Pancreas (tissue), 10 donors: ENCODE results near the gene RAB11B. TPM values are rescaled to one million over a fixed set of nuclear protein-coding genes. Genes with fewer than 3 reads are reported as not detected.
"Not testable (repeated sequence)": the region's sequence is repeated elsewhere in the genome, so short reads cannot be mapped to it uniquely, and the experiment has no call there.

ENCODE experiments used
- ATAC-seq, 4 donors: fragments of 200-7000 bp; cut with Tn5 transposase; one replicate each; pipeline versions ENCODE4 v1.8.0 to v1.9.1; 2020; ENCODE audit warnings: mild to moderate bottlenecking in 4 of 4, moderate library complexity in 4 of 4
- DNase-seq, 6 donors: peaks; one replicate each; pipeline ENCODE4 v3.0.0-alpha.2; 2020
- FAIRE-seq: peaks from 2 replicates; lab custom pipeline; 2012; peaks lifted over from hg19 to GRCh38; lab: Jason Lieb, UNC
- H3K27ac ChIP-seq, 4 donors: fragments of 200-600 bp; sonication (generic); 1 replicate in 3 of 4; 2 replicates in 1 of 4; pipeline versions ENCODE4 v1.5.0 to v1.8.0; 2020
- H3K27me3 ChIP-seq, 4 donors: fragments of 200-600 bp; one replicate each; pipeline ENCODE4 v1.8.0; 2021
- H3K36me3 ChIP-seq, 3 donors: fragments of 200-600 bp; sonication (generic) in 1 of 3; one replicate each; pipeline versions ENCODE4 v1.5.0 to v1.8.0; 2020 to 2021
- H3K4me1 ChIP-seq, 3 donors: fragments of 200-600 bp; one replicate each; pipeline ENCODE4 v1.8.0; 2021
- H3K4me3 ChIP-seq, 4 donors: fragments of 200-600 bp; sonication (generic) in 2 of 4; one replicate each; pipeline versions ENCODE4 v1.5.0 to v1.8.0; 2020 to 2021
- H3K9me3 ChIP-seq, 4 donors: fragments of 200-600 bp; one replicate each; pipeline ENCODE4 v1.8.0; 2021
- WGBS, 2 donors: extraction: QIAGEN DNeasy Blood & Tissue Kit; methylation state at CpG; one replicate each; pipeline ENCODE4 v1.1.7; 2013; 5-methylcytosine and 5-hydroxymethylcytosine counted together
- intact Hi-C, 3 donors: fragments of 100-400 bp; cut with DNase I; formaldehyde crosslinking; loops; one replicate each; pipeline versions ENCODE4 v1.11.1 to v1.14.2; 2022
- polyA plus RNA-seq, 2 donors: library from polyadenylated mRNA; stranded (reverse); fragments of 200-250 nt; gene quantifications; one replicate each; pipeline ENCODE4 v1.2.3, GENCODE V29; 2013
- total RNA-seq, 6 donors: library from RNA; stranded (reverse); fragmentation: NEBNext Ultra II Directional in 4 of 6; extraction: Animal tissue kit (Norgen Biotek cat#: 25700) in 4 of 6; gene quantifications; one replicate each; pipeline versions ENCODE4 v1.2.1 to v1.2.4, GENCODE V29; 2021 to 2023
- TF ChIP-seq, protein P1 (sequence below), 4 donors: fragments of 200-600 bp; sonication (generic) in 3 of 4; IDR thresholded peaks; one replicate each; pipeline versions ENCODE4 v1.5.0 to v1.8.0; 2021; ENCODE audit warnings: antibody characterized with exemption in 4 of 4
- donor health status: healthy with polysubstance abuse.
- donor health status: DM: no; HTN: no; CAD: no; lungs with moderate emphysema.
- donor health status: DM: no; HTN: no; CAD: no.
- donor health status: control.
- donor health status: control.
- donor health status: Bipolar disorder and iron deficiency.
- donor health status: DM: yes; HTN: yes; CAD: no.
- donor health status: DM: no; HTN: no; CAD: no.
- donor health status: DM: no; HTN: no; CAD: no.
- donor health status: DM: yes; HTN: yes; CAD: no.

Gene RAB11B
- total and polyA plus RNA-seq, 8 donors: 52.1 to 107 (median 60.5) TPM

DNA sequence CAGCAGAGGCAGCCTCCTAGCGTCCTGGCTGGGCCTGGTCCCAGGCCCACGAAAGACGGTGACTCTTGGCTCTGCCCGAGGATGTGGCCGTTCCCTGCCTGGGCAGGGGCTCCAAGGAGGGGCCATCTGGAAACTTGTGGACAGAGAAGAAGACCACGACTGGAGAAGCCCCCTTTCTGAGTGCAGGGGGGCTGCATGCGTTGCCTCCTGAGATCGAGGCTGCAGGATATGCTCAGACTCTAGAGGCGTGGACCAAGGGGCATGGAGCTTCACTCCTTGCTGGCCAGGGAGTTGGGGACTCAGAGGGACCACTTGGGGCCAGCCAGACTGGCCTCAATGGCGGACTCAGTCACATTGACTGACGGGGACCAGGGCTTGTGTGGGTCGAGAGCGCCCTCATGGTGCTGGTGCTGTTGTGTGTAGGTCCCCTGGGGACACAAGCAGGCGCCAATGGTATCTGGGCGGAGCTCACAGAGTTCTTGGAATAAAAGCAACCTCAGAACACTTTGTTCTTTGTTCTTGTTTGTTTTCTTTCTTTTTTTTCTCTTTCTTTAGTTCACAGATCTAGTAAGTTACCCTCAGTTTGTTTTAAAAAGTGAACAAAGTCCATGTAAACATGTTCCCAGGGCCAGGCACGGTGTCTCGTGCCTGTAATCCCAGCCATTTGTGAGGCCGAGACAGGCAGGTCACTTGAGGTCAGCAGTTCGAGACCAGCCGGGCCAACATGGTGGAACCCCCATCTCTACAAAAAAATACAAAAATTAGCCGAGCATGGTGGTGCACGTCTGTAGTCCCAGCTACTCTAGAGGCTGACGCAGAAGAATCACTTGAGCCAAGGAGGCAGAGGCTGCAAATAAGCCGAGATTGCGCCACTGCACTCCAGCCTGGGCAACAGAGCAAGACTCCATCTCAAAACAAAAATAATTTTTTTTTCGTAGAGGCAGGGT is 16.0 kb upstream of the RAB11B start:
- intact Hi-C loops: no loop called here
- Histone ChIP-seq H3K9me3 (no peaks in the 10 kb centered on the region), H3K27ac (peak overlapping the region; percentile 28 to 64 (median 34)), H3K36me3 (peaks cover 0 to 35% (median 0%) of the 10 kb centered on the region in 3 donors), H3K4me3 (no peak overlapping the region), H3K4me1 (peaks cover 0 to 17% (median 3%) of the 10 kb centered on the region in 3 donors), H3K27me3 (no peaks in the 10 kb centered on the region)
- DNase-seq: peak in 5 of 6 donors; percentile 75 to 93 (median 84)
- no peak for FAIRE-seq
- peak; percentile 68 to 96 (median 88) for ATAC-seq
- TF ChIP-seq, protein P1, sequence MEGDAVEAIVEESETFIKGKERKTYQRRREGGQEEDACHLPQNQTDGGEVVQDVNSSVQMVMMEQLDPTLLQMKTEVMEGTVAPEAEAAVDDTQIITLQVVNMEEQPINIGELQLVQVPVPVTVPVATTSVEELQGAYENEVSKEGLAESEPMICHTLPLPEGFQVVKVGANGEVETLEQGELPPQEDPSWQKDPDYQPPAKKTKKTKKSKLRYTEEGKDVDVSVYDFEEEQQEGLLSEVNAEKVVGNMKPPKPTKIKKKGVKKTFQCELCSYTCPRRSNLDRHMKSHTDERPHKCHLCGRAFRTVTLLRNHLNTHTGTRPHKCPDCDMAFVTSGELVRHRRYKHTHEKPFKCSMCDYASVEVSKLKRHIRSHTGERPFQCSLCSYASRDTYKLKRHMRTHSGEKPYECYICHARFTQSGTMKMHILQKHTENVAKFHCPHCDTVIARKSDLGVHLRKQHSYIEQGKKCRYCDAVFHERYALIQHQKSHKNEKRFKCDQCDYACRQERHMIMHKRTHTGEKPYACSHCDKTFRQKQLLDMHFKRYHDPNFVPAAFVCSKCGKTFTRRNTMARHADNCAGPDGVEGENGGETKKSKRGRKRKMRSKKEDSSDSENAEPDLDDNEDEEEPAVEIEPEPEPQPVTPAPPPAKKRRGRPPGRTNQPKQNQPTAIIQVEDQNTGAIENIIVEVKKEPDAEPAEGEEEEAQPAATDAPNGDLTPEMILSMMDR (IDR thresholded peaks at IDR 0.05): no peak
- 58% methylated on average over 26 of the region's 26 CpGs for WGBS, 2 donors

DNA sequence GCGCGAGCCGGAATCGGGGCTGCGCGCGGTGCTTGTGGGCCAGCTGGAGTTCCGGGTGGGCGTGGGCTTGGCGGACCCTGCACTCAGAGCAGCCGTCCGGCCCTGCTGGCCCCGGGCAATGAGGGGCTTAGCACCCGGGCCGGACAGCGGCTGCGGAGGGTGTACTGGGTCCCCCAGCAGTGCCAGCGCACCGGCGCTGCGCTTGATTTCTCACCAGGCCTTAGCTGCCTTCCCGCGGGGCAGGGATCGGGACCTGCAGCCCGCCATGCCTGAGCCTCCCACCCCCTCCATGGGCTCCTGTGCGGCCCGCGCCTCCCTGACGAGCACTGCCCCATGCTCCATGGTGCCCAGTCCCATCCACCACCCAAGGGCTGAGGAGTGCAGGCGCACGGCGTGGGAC is 14.4 kb upstream of the RAB11B start:
- H3K9me3 ChIP-seq, H3K4me1 ChIP-seq, H3K27me3 ChIP-seq, ATAC-seq, FAIRE-seq, intact Hi-C loops, H3K4me3 ChIP-seq, H3K27ac ChIP-seq: not testable (repeated sequence)
- peaks cover 0 to 28% (median 0%) of the 10 kb centered on the region in 3 donors for H3K36me3 ChIP-seq
- WGBS, 2 donors: 96 to 97% methylated on average over 26 to 32 of the region's 32 CpGs
- peak in 2 of 6 donors; percentile 25 to 71 for DNase-seq

DNA sequence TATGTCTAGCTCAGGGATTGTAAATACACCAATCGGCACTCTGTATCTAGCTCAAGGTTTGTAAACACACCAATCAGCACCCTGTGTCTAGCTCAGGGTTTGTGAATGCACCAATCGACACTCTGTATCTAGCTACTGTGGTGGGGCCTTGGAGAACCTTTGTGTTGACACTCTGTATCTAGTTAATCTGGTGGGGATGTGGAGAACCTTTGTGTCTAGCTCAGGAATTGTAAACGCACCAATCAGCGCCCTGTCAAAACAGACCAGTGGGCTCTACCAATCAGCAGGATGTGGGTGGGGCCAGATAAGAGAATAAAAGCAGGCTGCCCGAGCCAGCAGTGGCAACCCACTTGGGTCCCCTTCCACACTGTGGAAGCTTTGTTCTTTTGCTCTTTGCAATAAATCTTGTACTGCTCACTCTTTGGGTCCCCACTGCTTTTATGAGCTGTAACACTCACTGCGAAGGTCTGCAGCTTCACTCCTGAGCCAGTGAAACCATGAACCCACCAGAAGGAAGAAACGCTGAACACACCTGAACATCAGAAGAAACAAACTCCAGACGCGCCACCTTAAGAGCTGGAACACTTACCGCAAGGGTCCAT is 13.7 kb upstream of the RAB11B start:
- H3K27me3 ChIP-seq, H3K4me1 ChIP-seq, H3K9me3 ChIP-seq, FAIRE-seq, ATAC-seq, H3K4me3 ChIP-seq, intact Hi-C loops, H3K27ac ChIP-seq: not testable (repeated sequence)
- peak in 1 of 6 donors; percentile 2 for DNase-seq
- 83 to 84% methylated on average over 9 to 10 of the region's 10 CpGs for WGBS, 2 donors
- peaks cover 0 to 22% (median 0%) of the 10 kb centered on the region in 3 donors for H3K36me3 ChIP-seq

DNA sequence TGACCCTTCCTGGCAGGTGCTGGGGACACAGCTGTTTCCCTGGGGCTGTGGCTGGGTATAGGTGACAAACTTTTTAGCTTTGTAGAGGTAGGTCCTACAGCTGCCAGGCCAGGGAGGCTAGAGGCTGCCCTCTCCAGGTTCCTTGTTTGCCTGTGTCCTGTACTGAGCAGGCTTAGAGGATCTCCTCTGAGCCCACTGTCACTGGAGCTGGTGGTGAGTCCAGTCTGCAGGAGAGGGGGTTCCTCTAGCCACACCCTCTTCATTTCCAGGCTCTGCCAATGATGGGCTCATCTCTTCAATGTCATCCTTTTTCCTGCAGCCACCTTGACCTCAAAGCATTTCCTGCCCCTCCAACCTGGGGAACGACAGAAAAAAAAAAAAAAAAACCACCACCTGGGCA is 12.6 kb upstream of the RAB11B start:
- intact Hi-C loops: no loop called here
- FAIRE-seq (no peak), DNase-seq (peak in 1 of 6 donors; percentile 22), ATAC-seq (no peak)
- Histone ChIP-seq H3K4me3 (no peak overlapping the region), H3K27me3 (no peaks in the 10 kb centered on the region), H3K36me3 (peaks cover 0 to 17% (median 0%) of the 10 kb centered on the region in 3 donors), H3K4me1 (peaks cover 0 to 4% (median 3%) of the 10 kb centered on the region in 3 donors), H3K27ac (no peak overlapping the region), H3K9me3 (no peaks in the 10 kb centered on the region)
- 30 to 38% methylated on average over 1 of the region's 1 CpG for WGBS, 2 donors
- TF ChIP-seq, protein P1 (IDR thresholded peaks at IDR 0.05): no peak

DNA sequence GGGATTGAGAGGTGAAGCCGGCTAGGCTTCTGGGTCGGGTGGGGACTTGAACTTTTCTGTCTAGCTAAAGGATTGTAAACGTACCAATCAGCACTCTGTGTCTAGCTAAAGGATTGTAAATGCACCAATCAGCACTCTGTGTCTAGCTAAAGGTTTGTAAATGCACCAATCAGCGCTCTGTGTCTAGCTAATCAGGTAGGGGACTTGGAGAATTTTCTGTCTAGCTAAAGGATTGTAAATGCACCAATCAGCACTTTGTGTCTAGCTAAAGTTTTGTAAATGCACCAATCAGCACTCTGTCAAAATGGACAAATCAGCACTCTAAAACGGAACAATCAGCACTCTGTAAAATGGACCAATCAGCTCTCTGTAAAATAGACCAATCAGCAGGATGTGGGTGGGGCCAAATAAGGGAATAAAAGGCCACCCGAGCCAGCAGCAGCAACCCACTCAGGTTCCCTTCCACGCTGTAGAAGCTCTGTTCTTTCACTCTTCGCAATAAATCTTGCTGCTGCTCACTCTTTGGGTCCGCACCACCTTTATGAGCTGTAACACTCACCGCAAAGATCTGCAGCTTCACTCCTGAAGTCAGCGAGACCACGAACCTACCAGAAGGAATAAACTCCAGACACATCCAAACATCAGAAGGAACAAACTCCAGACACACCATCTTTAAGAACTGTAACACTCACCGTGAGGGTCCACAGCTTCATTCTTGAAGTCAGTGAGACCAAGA is 10.8 kb upstream of the RAB11B start:
- WGBS, 2 donors: 93 to 95% methylated on average over 13 of the region's 13 CpGs
- H3K27ac ChIP-seq, DNase-seq, H3K4me1 ChIP-seq, intact Hi-C loops, H3K9me3 ChIP-seq, FAIRE-seq, H3K27me3 ChIP-seq, ATAC-seq, H3K4me3 ChIP-seq, H3K36me3 ChIP-seq: not testable (repeated sequence)

DNA sequence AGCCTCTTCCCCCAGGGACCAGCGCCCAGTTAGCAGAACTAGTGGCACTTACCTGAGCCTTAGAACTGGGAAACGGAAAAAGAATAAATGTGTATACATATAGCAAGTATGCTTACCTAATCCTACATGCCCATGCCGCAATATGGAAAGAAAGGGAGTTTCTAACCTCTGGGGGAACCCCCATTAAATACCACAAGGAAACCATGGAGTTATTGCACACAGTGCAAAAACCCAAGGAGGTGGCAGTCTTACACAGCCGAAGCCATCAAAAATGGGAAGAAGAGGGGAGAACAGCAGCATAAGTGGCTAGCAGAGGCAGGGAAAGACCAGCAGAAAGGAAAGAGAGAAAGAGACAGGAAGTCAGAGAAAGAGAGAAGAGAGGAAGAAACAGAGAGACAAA is 5.6 kb upstream of the RAB11B start:
- peaks cover 9 to 36% (median 23%) of the 10 kb centered on the region in 3 donors for H3K4me1 ChIP-seq
- H3K36me3 ChIP-seq, H3K4me3 ChIP-seq, H3K27ac ChIP-seq, H3K9me3 ChIP-seq, intact Hi-C loops, ATAC-seq, H3K27me3 ChIP-seq, DNase-seq, FAIRE-seq: not testable (repeated sequence)
- WGBS, 2 donors: 76 to 94% methylated on average over 4 of the region's 4 CpGs

DNA sequence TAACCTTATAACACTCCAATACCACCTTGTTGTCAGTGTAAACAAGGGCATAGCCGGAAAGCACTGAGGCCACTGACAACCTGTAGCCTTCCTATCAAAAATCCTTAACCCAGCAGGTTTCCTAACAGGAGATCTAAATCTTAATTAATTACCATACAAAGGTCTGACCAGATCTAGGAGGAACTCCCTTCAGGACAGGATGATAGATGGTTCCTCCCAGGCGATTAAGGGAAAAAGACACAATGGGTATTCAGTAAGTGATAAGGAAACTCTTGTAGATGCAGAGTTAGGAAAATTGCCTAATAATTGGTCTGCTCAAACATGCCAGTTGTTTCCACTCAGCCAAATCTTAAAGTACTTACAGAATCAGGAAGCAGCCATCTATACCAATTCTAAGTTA is 5.1 kb upstream of the RAB11B start:
- H3K36me3 ChIP-seq, H3K9me3 ChIP-seq, FAIRE-seq, intact Hi-C loops, DNase-seq, ATAC-seq, H3K4me3 ChIP-seq, H3K27me3 ChIP-seq: not testable (repeated sequence)
- peak overlapping the region in 1 of 4 donors; percentile 62 for H3K27ac ChIP-seq
- WGBS, 2 donors: 28 to 31% methylated on average over 2 of the region's 2 CpGs
- peaks cover 9 to 36% (median 23%) of the 10 kb centered on the region in 3 donors for H3K4me1 ChIP-seq

DNA sequence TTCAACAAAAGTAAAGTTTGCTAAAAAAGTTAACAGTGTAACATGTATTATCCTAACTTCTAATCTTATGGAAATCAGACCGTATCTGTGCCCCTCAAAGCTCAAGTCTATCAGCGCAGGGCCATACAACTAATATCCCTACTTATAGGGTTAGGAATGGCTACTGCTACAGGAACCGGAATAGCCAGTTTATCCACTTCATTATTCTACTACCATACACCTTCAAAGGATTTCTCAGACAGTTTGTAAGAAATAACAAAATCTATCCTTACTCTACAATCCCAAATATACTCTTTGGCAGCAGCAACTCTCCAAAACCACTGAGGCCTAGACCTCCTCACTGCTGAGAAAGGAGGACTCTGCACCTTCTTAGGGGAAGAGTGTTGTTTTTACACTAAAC is 4.6 kb upstream of the RAB11B start:
- H3K36me3 ChIP-seq, ATAC-seq, H3K9me3 ChIP-seq, H3K4me3 ChIP-seq, intact Hi-C loops, DNase-seq, FAIRE-seq, H3K27me3 ChIP-seq: not testable (repeated sequence)
- WGBS, 2 donors: 25 to 30% methylated on average over 3 of the region's 3 CpGs
- Histone ChIP-seq H3K27ac (peak overlapping the region in 3 of 4 donors; percentile 6 to 62 (median 39)), H3K4me1 (peaks cover 9 to 36% (median 23%) of the 10 kb centered on the region in 3 donors)

DNA sequence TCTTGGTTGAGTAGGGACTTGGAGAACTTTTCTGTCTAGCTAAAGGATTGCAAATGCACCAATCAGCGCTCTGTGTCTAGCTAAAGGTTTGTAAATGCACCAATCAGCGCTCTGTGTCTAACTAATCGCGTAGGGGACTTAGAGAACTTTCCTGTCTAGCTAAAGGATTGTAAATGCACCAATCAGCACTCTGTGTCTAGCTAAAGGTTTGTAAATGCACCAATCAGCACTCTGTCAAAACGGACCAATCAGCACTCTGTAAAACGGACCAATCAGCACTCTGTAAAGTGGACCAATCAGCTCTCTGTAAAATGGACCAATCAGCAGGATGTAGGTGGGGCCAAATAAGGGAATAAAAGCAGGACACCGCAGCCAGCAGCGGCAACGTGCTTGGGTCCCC is 3.7 kb upstream of the RAB11B start:
- H3K4me3 ChIP-seq, H3K27me3 ChIP-seq, H3K36me3 ChIP-seq, H3K9me3 ChIP-seq, FAIRE-seq, DNase-seq, ATAC-seq, intact Hi-C loops: not testable (repeated sequence)
- WGBS, 2 donors: 84 to 94% methylated on average over 9 of the region's 9 CpGs
- peak overlapping the region in 2 of 4 donors; percentile 6 to 62 for H3K27ac ChIP-seq
- H3K4me1 ChIP-seq: peaks cover 14 to 40% (median 28%) of the 10 kb centered on the region in 3 donors
